Heart right ventricle (tissue), 16 donors: ENCODE results near the gene HPCAL1. TPM values are rescaled to one million over a fixed set of nuclear protein-coding genes. Genes with fewer than 3 reads are reported as not detected.

Experiments
- ATAC-seq, 8 donors: fragments of 200-7000 bp; cut with Tn5 transposase; one replicate each; pipeline ENCODE4 v1.9.1; 2020; ENCODE audit warnings: mild to moderate bottlenecking in 8 of 8, moderate library complexity in 8 of 8, moderate number of reproducible peaks in 1 of 8
- DNase-seq, 2 donors: peaks; one replicate each; pipeline ENCODE4 v3.0.0-alpha.2; 2020
- H3K27ac ChIP-seq, 10 donors: fragments of 200-600 bp; sonication (generic) in 2 of 10; one replicate each; pipeline versions ENCODE4 v1.5.0 to v1.8.0; 2020 to 2022; ENCODE audit warnings: mild to moderate bottlenecking in 3 of 10
- H3K27me3 ChIP-seq, 7 donors: fragments of 200-600 bp; one replicate each; pipeline ENCODE4 v1.8.0; 2021 to 2022; ENCODE audit warnings: mild to moderate bottlenecking in 2 of 7
- H3K36me3 ChIP-seq, 9 donors: fragments of 200-600 bp; sonication (generic) in 1 of 9; one replicate each; pipeline versions ENCODE4 v1.5.0 to v1.8.0; 2020 to 2022; ENCODE audit warnings: mild to moderate bottlenecking in 2 of 9
- H3K4me1 ChIP-seq, 9 donors: fragments of 200-600 bp; sonication (generic) in 1 of 9; one replicate each; pipeline versions ENCODE4 v1.5.0 to v1.8.0; 2020 to 2022; ENCODE audit warnings: mild to moderate bottlenecking in 4 of 9
- H3K4me3 ChIP-seq, 10 donors: fragments of 200-600 bp; sonication (generic) in 2 of 10; one replicate each; pipeline versions ENCODE4 v1.5.0 to v1.8.0; 2020 to 2022; ENCODE audit warnings: mild to moderate bottlenecking in 7 of 10, moderate library complexity in 2 of 10
- H3K9me3 ChIP-seq, 11 donors: fragments of 200-600 bp in 10 of 11; sonication (generic) in 2 of 11; one replicate each; pipeline versions ENCODE4 v1.5.0 to v1.8.0; 2013 to 2022; ENCODE audit warnings: mild to moderate bottlenecking in 2 of 11, control low read depth in 1 of 11, moderate library complexity in 1 of 11
- CTCF ChIP-seq, 9 donors: fragments of 200-600 bp; sonication (generic) in 2 of 9; IDR thresholded peaks; one replicate each; pipeline versions ENCODE4 v1.5.0 to v1.8.0; 2021 to 2022; ENCODE audit warnings: antibody characterized with exemption in 9 of 9, mild to moderate bottlenecking in 5 of 9, moderate library complexity in 1 of 9
- WGBS, 2 donors: extraction: QIAGEN DNeasy Blood & Tissue Kit; methylation state at CpG; one replicate each; pipeline ENCODE4 v1.1.7; 2013; ENCODE audit warnings: inconsistent platforms in 1 of 2; 5-methylcytosine and 5-hydroxymethylcytosine counted together
- intact Hi-C, 10 donors: fragments of 100-400 bp; cut with DNase I; formaldehyde crosslinking; loops; one replicate each; pipeline versions ENCODE4 v1.11.1 to v1.14.2; 2022
- polyA plus RNA-seq, 2 donors: library from polyadenylated mRNA; stranded (reverse); fragments of 200-250 nt; gene quantifications; one replicate each; pipeline ENCODE4 v1.2.3, GENCODE V29; 2013
- total RNA-seq, 10 donors: library from RNA; stranded (reverse); fragmentation: NEBNext Ultra II Directional in 3 of 10; extraction: Animal tissue kit (Norgen Biotek cat#: 25700) in 3 of 10; gene quantifications; one replicate each; pipeline versions ENCODE4 v1.2.1 to v1.2.4, GENCODE V29; 2021 to 2023
- donor health status: Arrhythmogenic right ventricular cardiomyopathy.
- donor health status: ischemic (EF 13 %, LVEDD 7.1; RV severe dilation, severe dysfunction).
- donor health status: healthy with polysubstance abuse.
- donor health status: DM: no; HTN: yes; CAD: no.
- donor health status: DM: no; HTN: no; CAD: no.
- donor health status: ischemic (EF 25% LVEDD 6.9; RV normal size, moderate dysfunction).
- donor health status: ischemic (EF 25% LVEDD 5.7; RV mildly dilated, moderate dysfunction).
- donor health status: healthy.
- donor health status: DM: yes; HTN: yes; CAD: no.
- donor health status: Ischemic cardiomyopathy.
- donor health status: ischemic (EF 35%, LVEDD 5.7; RV mildly dilated, moderate dysfunction).
- donor health status: nonischemic (EF 11% LVEDD 7.7; RV severe dilation, severe dysfunction).
- donor health status: DM: yes; HTN: yes; CAD: no.
- donor health status: PGD.
- donor health status: ischemic (EF 29% LVEDD 5.4; RV normal size, mild dysfunction).
- donor health status: nonischemic (EF 23%, LVEDD 6.1; RV moderate dilation, normal function).

The HPCAL1 gene
- total and polyA plus RNA-seq, 12 donors, result 15.8 to 49.2 (median 27.5) TPM

- H3K27ac ChIP-seq, result peak overlapping the region in 7 of 10 donors; percentile 17 to 76 (median 42)
- ATAC-seq (peak; percentile 34 to 85 (median 74)), DNase-seq (peak; percentile 74 to 80)
- intact Hi-C loops, result loop anchor here in 8 of 10 donors (1.0 to 10.0 kb wide), 12 partner anchors 77 to 287 kb away; partner anchors contain the start of genes HPCAL1 (in 6 of the 8) and RRM2 (in 3 of the 8)
- H3K4me3 ChIP-seq, result peak overlapping the region in 1 of 10 donors; percentile 19
- peaks cover 0 to 4% (median 0%) of the 10 kb centered on the region in 11 donors for H3K9me3 ChIP-seq
- H3K27me3 ChIP-seq, result no peaks in the 10 kb centered on the region
- peaks cover 22 to 74% (median 60%) of the 10 kb centered on the region in 9 donors for H3K4me1 ChIP-seq
- peaks cover 0 to 8% (median 0%) of the 10 kb centered on the region in 9 donors for H3K36me3 ChIP-seq
- TF ChIP-seq CTCF (IDR thresholded peaks at IDR 0.05), result peak; percentile 93 to 99 (median 96)
- 29 to 30% methylated on average over 24 of the region's 24 CpGs for WGBS, 2 donors
Measured at GRCh38 chr2:10408649-10409579, 106.2 kb downstream of the HPCAL1 start.

GRCh38 chr2:10410001-10410822 lies 107.5 kb downstream of the HPCAL1 start:
- TF ChIP-seq CTCF (IDR thresholded peaks at IDR 0.05), result no peak
- Histone ChIP-seq H3K27ac (peak overlapping the region in 2 of 10 donors; percentile 60 to 73), H3K36me3 (peaks cover 0 to 8% (median 0%) of the 10 kb centered on the region in 9 donors), H3K9me3 (peaks cover 0 to 4% (median 0%) of the 10 kb centered on the region in 11 donors), H3K4me1 (peaks cover 13 to 61% (median 55%) of the 10 kb centered on the region in 9 donors), H3K27me3 (no peaks in the 10 kb centered on the region), H3K4me3 (no peak overlapping the region)
- WGBS, 2 donors, result 86 to 93% methylated on average over 14 of the region's 14 CpGs
- intact Hi-C loops, result loop anchor here in 6 of 10 donors (5.0 to 10.0 kb wide), 3 partner anchors 145 to 283 kb away; no protein-coding TSS in a partner anchor
- no peak for DNase-seq
- no peak for ATAC-seq

GRCh38 chr2:10410823-10411437 lies 108.2 kb downstream of the HPCAL1 start:
- DNase-seq (no peak), ATAC-seq (no peak)
- Histone ChIP-seq H3K36me3 (peaks cover 0 to 10% (median 0%) of the 10 kb centered on the region in 9 donors), H3K27me3 (no peaks in the 10 kb centered on the region), H3K9me3 (peaks cover 0 to 4% (median 0%) of the 10 kb centered on the region in 11 donors), H3K4me1 (peaks cover 5 to 54% (median 48%) of the 10 kb centered on the region in 9 donors), H3K4me3 (no peak overlapping the region), H3K27ac (peak overlapping the region in 2 of 10 donors; percentile 60 to 73)
- 88% methylated on average over 13 of the region's 13 CpGs for WGBS, 2 donors
- TF ChIP-seq CTCF (IDR thresholded peaks at IDR 0.05), result no peak
- intact Hi-C loops, result loop anchor here in 6 of 10 donors (5.0 to 10.0 kb wide), 3 partner anchors 146 to 284 kb away; no protein-coding TSS in a partner anchor
